COLO829 (cell line): ENCODE measurements around the gene ZNF469.

Source experiments
- DNase-seq: peaks from one replicate; pipeline ENCODE4 v3.0.0; 2012; ENCODE audit warnings: low spot score

The ZNF469 gene

GRCh38 chr16:88360999-88361398 is 21.8 kb upstream of the ZNF469 start:
- DNase-seq = no peak

DNA sequence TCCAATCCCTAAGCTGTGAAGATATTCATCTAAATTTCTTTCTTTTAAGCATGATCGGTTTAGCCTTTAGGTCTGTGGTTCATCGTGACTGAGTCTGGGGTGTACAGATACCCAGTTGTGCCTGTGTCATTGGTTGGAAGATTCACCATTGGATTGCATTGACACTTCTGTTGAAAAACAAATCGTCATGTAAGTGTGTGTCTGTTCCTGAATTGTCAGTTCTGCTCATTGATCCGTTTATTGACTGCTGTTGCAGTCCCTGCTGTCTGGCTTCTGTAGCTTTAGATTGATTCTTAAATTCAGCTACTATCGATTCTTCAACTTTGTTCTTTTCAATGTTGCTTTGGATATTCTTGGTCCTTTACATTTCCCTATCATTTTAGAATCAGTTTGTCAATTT is 21.0 kb upstream of the ZNF469 start:
- DNase-seq = no peak

DNA sequence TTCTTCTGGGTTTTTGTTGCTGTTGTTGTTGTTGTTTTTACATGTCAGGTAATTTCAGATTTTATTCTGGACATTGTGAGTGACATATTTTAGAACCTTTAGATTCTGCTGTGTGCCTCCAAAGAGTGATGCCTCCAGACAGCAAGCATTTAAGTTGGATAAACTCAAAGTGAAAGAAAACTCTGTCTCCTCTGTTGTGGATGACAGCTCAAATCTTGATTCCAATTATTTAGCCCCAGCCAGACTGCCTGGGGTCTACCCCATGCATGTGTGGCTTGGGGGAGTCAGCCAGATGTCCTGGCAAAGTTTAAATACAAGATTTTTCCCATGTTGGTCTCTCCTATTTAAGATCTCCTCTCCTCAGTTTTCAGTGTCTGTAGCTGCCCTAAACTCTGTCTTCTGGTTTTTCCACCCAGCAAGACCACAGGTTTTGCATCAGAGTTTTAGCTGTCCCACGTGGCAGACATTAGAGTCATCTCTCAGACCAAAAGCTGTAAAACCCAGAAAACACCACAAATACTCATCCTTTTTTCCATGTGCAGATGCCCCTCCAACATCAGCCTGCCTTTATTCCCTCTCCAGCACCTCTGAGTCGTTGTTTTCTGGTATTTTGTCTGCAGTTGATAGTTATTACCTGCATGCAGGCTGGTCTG is 19.4 kb upstream of the ZNF469 start:
- no peak for DNase-seq

- no peak for DNase-seq
Observed at GRCh38 chr16:88365244-88365865, 17.4 kb upstream of the ZNF469 start.

GRCh38 chr16:88366032-88366703 is 16.6 kb upstream of the ZNF469 start:
- DNase-seq = no peak

GRCh38 chr16:88366704-88367047 is 16.1 kb upstream of the ZNF469 start:
- no peak for DNase-seq

- DNase-seq = no peak
Observed at GRCh38 chr16:88367560-88367959, 15.2 kb upstream of the ZNF469 start.

- no peak for DNase-seq
Observed at GRCh38 chr16:88368036-88368435, 14.7 kb upstream of the ZNF469 start.

- DNase-seq = no peak
Observed at GRCh38 chr16:88368994-88369393, 13.8 kb upstream of the ZNF469 start.

- DNase-seq = no peak
Observed at GRCh38 chr16:88369447-88370008, 13.2 kb upstream of the ZNF469 start.

GRCh38 chr16:88370365-88370764 is 12.4 kb upstream of the ZNF469 start:
- no peak for DNase-seq

- DNase-seq = no peak
Observed at GRCh38 chr16:88372522-88372921, 10.2 kb upstream of the ZNF469 start.

GRCh38 chr16:88373211-88373610 is 9.5 kb upstream of the ZNF469 start:
- no peak for DNase-seq

- DNase-seq = no peak
Observed at GRCh38 chr16:88373927-88374492, 8.7 kb upstream of the ZNF469 start.

- no peak for DNase-seq
Observed at GRCh38 chr16:88374736-88375135, 8.0 kb upstream of the ZNF469 start.

DNA sequence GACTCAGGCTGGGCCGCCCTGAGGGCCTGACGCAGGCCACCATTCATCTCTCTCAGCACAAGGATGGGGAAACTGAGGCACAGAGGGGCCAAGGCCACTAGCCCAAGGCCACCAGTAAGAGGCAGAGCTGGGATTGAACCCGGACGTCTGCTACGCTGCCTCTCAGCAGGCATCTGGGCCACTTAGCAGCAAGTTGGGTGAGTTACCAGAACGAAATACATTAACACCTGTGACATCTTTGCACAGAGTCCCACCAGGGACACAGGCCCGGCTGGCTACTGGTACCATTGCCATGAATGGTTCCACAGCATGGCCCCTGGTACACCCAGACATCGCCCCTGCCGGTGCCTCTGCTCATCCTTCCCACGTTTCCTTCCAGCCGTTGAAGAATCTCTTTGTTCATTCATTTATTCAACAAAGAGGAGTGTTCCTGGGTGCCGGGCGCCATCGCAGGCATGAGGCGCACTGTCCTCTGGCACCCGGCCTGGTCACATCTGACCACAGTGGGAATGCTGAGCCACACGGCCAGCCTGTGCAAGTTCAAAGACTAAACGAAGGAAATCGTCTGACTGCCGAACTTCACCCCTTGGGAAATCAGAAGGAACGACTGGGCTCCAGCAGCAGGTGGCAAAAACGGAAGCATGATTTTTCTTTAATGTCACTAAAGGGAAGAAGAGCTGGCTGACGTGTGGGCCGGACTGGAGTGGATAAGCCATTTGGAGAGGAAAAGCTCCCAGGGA is 7.4 kb upstream of the ZNF469 start:
- DNase-seq = no peak

DNA sequence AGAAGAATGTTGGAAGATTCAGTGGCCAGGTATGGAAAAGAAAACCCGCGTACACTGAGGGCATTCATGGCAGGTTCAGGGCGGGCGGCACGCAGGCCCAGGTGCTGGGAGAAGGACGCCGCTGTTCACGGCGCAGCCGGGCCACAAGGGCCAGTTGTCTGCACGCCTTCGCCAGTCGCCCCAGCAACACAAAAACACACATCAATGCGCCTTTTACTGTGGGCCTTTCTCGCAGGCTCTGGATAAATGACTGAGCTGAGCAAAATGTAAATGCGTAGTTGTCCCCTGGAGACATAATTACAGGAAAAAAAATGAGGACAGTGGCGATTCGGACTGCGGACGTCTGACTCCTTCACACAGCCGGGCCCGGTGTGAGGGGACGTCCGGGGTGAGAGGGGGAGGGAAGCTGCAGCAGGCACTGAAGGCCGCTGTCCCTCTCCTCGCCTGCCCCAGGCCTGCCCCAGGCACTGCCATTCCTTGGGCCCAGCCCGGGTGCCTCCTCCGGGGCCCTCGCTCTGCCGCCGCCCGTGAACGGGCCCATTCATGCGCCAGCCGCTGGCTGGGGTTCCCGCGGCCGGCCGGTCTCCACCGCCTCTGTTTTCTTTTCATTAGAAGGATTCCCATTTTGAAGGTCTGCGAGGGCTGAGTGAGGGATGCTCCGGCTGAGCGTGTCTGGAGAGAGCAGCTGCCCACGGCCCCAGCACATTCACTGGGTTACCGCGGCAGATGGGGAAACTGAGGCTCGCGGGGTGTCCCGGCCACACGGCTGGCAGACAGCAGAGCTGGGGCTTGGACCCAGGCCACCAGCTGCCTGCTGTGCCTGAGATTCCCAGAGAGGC is 6.5 kb upstream of the ZNF469 start:
- DNase-seq = peak; percentile 36

DNA sequence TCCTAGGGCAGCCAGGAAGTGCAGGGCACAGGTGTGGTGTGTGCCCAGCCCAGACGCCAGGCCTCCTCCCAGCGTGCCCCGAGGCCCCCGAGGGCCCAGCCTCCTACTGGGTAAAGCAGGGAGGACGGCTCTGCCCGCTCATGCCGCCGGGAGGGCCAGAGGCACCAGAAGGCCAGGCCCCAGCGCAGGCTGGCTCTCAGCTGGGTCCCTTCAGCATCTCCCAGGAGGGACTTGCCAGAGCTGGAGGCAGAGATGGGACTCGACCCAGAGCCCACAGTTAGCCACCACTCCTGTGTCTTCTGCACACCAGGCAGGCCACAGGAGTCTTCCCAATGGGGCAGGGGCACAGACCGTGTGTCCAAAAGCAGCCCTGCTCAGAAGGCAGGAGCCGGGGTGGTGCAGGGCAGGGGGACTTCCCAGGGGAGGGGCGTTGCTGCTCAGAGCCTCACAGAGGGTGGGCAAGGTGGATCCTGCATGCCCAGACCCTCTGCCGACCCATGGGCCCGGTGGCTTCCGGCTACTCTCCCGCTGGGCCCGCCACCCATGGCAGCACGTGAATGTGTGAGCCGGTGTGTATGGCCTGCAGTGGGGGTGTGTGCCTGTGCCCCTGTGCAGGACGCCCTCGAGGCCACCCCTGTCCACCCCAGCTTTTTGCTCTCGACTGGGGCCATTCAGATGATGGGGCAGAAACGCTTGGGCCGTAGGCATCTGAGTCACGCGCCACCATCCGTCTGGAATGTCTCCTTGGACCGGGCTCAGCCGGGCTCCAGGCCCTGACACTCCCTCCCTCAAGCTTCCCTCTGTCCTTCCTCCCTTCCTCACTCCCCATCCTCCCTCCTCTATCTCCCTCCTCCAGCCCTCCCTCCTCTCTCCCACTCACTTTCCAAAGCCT is 5.7 kb upstream of the ZNF469 start:
- DNase-seq = no peak

- no peak for DNase-seq
Observed at GRCh38 chr16:88377961-88378360, 4.8 kb upstream of the ZNF469 start.

- DNase-seq = no peak
Observed at GRCh38 chr16:88378401-88378800, 4.4 kb upstream of the ZNF469 start.
